NCI-H345 treated with DMSO at 0.1 percent for 48 hours (cell line): ENCODE data around the gene LCN10.
A peak's percentile ranks its signal among the peaks of the same experiment; 100 is the strongest.
"Not testable (repeated sequence)": the region's sequence is repeated elsewhere in the genome, so short reads cannot be mapped to it uniquely, and the experiment has no call there.

ENCODE experiments used
- DNase-seq: peaks from one replicate; lab custom pipeline; 2025; ENCODE audit not compliant: unreplicated experiment; lab: John Stamatoyannopoulos, UW

The LCN10 gene

GRCh38 chr9:136742591-136743391, at the start of gene LCN10:
LCN10 (minus strand) TSS chr9:136742940; CDS start chr9:136742903, 37 bp downstream.
- DNase-seq, result no peak

DNA sequence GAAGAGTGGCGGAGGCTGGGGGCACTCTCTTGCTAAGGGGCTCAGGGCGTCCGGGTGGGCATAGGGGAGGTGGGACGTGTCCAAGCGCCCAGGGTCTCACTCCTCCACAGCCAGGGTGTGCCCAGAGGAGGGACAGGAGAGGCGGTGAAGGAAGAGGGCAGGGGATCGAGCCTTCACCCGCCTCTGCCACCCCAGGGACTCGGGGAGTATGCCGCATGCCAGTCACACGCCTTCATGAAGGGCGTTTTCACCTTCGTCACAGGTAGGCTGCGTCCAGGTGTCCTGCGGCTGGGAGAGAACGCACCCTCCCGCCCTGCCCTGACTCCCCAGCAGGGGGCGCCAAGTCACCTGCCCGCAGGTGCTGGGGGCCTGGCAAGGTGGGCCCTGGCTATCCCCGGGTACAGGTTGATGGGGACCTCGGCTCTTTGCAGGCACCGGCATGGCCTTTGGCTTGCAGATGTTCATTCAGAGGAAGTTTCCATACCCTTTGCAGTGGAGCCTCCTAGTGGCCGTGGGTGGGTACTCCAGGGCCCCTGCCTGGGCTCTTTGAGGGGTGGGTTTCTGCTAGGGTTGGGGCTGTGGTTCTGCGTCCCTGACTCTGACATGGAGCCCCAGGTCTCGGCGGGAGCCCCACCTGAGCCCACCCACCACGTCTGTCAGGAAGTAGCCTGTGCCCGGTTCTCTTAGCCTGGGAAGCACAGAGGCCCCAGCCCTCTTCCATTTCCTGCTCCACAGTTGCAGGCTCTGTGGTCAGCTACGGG, 49.0 kb upstream of the LCN10 start:
- peak; percentile 40 for DNase-seq

DNA sequence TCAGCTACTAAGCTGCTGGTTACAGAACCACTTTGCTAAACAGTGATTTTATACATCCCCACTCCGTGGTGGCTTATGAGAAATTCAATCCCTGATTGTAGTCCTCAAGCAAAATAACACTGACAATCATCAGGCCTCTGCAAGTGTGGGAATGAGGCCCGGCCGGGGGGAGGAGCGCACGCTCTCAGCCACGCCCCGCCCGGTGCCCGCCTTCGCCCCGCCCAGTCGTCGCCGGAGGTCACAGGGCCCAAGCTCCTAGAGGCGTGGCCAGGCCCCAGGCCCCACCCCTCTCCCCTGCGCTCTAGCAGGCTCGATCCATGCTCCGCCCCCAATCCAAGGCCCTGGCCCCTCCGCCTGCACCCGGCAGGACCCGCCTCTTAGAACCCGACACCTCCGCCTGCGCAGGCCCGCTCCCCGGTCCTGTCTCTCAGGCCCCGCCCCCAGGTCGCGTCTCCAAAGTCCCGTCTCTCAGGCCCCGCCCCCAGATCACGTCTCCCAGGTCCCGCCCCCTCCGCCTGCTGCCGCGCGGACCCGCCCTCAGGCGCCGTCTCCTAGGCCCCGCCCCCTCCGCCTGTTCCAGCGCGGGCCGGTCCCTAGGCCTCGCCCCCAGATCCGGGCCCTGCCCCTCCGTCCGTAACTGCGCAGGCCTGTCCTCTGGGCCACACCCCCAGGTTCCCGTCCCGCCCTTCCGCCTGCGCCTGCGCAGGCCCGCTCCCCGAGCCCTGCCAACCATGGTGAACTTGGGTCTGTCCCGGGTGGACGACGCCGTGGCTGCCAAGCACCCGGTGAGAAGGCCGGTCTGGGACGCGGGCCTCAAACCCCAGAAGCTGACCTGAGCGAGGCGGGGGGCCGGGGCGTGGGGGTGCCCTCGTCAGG, 48.1 kb upstream of the LCN10 start, which contains the start of gene TMEM141:
Gene TMEM141, plus strand, starts transcription at position 705 of the 876 bp plus-strand sequence. Its CDS starts 27 bp downstream, at position 732.
- DNase-seq, result peak; percentile 97

GRCh38 chr9:136789523-136789937, 46.8 kb upstream of the LCN10 start:
- DNase-seq, result no peak

DNA sequence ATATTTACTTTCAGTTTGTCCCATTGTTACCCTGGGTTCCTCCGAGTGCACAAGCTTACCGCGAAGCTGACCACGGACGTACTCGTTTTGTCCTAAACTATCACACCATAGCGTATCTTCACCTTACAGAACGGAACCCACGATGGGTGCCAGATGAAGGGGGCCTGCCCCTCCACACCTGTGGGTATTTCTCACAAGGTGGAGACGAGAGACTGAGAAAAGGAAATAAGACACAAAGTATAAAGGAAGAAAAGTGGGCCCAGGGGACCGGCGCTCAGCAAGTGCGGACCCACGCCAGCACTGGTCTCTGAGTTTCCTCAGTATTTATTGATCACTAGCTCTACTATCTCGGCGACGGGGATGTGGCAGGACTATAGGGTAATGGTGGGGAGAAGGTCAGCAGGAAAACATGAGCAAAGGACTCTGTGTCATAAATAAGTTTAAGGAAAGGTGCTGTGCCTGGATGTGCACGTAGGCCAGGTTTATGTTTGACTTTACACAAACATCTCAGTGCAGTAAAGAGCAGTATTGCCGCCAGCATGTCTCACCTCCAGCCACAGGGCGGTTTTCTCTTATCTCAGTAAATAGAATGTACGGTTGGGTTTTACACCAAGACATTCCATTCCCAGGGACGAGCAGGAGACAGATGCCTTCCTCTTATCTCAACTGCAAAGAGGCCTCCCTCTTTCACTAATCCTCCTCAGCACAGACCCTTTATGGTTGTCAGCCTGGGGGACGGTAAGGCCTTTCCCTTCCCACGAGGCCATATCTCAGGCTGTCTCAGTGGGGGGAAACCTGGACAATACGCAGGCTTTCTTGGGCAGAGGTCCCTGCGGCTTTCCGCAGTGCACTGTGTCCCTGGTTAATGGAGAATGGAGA, 46.1 kb upstream of the LCN10 start:
- not testable (repeated sequence) for DNase-seq

DNA sequence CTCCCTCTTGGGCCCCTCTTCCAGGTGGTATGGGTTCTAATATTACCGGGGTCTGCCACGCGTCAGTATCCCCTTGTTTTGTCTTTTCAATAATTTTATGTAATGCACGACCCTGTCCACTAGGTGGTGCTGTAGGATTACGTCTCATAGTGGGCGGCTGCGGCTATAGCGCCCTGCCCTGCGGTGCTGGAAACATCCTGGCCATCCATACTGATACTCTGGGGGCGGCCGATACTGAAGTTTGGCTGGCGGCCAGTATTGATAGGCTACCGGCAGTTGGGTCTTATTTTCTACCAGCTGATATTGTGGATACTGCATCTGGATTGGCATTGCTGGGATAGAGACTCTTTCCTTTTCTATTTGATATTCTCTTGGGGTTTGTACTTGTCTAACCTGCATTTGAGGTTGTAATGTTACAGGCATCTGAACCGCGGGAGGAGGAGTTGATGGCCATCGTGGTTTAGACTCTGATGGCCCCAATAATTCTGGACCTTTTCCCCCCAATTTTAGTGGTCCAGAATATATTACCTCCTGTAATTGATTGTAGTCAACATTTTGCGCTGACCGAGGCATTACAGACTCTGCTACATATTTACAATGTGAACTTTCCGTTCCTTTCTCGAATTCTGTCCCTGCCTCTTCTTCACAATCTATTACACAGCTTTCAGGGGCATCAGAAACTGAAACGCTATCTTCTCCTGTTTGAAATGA, 45.1 kb upstream of the LCN10 start:
- peak; percentile 66 for DNase-seq

DNA sequence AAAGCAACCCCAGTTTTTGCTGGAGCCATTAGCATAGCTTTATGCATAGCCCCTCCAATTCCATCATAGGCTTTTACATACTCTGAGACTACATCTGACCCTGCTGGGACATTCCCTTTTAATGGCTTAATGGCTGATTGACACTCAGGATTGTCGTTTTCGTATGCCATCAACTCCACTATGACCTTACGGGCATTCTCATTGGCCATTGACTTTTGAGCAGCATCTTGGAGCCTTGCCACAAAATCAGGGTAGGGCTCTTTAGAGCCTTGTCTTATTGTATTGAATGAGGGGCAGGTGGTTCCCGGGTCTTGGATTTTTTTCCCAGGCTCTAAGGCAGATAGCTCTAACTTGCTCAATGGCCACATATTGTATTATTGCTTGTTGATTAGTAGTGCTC, 44.2 kb upstream of the LCN10 start:
- not testable (repeated sequence) for DNase-seq

DNA sequence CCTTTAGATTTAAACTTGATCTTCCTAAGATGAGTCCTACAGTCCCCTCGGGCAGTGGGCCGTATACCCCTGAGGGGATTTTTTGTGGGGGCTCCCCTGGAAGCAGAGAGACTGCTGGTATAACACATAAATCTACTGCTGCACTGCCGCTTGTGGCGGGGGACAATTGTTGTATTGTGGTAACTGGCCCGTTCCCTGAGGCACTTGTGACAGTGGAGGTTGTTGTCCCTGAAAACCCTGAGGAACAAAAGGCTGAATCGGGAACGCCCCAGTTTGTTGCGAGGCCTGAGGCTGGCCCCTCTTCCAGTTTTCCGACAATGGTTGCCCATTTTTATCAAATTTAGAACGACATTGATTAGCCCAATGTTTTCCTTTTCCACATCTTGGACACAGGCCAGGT, 43.7 kb upstream of the LCN10 start:
- no peak for DNase-seq

DNA sequence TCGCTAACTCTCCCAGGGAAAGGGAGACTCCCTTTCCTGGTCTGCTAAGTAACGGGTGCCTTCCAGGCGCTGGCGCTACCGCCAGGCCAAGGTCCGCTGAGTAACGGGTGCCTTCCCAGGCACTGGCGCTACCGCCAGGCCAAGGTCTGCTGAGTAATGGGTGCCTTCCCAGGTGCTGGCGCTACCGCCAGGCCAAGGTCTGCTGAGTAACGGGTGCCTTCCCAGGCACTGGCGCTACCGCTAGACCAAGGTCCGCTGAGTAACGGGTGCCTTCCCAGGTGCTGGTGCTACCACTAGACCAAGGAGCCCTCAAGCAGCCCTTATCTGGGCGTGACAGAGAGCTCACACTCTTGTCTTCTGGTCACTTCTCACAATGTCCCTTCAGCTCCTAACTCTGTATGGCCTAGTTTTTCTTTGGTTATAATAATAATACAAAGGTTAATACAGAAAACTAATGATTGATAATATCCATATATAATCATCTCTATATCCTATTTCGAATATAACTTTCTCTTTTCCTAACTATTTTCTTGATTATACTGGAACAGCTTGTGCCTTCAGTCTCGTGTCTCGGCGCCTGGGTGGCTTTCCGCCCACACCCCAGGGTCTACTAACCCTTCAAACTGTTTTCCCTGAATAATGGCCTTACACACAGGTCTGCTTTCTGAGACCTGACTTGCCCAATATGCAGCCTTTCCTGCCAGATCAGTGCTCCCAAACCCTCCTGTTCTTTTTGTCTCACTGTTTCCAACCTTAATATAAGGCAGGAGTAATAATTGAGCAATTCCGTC, 43.0 kb upstream of the LCN10 start:
- DNase-seq, result not testable (repeated sequence)

DNA sequence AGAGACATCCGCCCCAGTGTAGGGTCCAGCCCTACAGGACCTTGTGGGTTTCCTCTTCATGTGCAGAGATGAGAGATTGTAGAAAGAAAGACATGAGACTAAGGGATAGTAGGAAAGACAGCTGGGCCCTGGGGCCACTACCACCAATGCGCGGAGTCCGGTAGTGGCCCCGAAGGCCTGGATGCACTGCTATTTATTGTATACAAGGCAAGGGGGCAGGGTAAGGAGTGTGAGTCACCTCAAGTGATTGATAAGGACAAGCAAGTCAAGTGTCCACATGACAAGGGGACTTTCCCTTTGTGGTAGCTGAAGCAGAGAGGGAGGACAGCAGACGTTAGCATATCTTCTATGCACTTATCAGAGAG, 42.2 kb upstream of the LCN10 start:
- DNase-seq, result no peak

DNA sequence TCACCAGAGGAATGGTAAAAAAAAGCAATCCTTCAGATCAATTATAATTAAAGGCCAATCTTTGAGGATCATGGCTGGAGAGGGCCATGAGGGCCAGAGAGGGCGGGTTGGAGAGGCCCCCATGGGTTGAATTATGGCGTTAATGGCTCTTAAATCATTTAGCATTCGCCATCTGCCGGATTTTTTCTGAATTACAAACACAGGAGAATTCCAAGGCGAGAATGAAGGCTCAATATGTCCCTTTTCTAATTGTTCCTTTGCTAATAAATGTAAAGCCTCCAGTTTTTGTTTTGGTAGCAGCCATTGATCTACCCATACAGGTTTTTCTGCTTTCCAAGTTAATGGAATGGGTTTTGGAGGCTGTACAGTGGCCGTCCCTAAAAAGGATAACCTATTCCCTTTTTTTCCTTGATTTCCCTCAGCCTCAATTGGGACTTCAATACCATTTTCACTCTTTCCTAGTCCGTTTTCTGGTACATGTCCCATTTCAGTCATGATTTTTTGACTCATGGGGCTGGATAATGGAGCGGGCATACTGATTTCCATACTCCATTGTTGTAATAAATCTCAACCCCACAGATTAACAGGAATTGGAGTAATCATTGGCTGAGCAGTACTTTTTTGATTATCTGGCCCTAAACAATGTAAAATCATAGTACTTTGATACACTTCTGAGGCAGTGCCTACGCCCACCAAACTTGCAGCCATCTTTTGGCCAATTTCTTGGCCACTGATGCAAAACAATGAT, 41.7 kb upstream of the LCN10 start:
- no peak for DNase-seq

GRCh38 chr9:136782452-136782851, 39.7 kb upstream of the LCN10 start:
- no peak for DNase-seq

DNA sequence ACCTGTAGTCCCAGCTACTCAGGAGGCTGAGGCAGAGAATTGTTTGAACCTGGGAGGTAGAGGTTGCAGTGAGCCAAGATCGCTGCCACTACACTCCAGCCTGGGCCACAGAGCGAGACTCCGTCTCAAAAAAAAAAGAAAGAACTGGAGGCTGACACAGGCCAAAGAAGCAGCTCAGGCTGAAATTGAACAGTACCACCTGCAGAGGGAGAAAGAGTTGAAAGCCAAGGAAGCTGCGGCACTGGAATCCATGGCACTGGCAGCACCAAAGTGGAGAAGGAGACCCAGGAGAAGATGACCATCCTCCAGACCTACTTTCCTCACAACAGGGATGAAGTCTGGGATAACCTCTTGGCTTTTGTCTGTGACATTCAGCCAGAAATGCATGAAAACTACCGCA, 37.1 kb upstream of the LCN10 start:
- DNase-seq, result no peak

DNA sequence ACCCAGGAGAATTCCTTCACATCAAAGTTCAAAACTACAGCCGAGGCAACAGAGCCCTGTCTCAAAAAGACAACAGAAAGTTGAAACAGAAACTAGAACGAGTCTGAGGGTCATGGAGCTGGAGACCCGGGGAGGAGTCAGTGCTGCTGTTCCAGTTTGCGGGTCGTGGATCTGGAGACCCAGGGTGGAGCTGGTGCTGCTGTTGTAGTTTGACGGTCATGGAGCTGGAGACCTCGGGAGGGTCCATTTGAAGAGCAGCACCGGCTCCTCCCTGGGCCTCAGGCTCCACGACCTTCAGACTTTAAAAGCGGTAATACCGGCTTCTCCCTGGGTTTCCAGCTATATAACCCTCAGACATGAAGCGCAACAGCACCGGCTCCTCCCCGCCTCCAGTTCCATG, 34.6 kb upstream of the LCN10 start:
- no peak for DNase-seq

DNA sequence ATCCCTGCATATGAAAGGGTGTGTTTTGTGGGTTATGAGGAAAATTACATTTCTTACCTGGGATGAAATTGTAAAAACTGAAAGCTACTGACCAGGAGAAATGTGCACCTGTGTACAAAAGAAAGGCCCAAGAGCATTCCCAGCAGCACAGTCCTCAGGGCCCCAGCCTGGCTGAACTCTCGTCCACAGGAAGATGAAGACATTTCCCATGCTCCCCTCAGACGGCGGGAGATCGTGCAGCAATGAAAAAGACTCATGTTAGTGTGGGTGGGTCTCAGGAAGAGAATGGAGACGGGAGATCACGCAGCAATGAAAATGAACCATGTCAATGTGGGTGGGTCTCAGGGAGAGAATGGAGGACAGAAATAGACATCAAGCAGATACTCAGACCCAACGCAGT, 34.2 kb upstream of the LCN10 start:
- DNase-seq, result no peak

DNA sequence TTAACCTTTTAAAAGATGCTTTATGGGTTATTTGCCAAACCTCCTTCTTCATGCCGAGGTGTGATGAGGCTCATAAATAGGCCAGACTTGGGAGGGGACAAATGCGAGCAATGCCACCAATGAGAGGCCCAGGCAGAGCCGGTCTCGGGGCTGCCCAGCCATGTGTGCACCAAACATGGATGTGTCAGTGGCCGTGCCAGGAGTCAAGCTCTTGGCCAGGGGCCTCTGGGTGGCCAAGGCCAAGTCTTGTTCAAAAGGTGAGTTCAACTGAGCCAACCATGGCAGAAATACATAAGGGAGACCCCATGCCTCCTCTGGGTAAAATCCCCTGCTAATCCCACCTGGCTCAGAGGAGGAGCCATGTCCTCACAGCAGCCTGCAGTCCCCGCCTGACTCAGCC, 32.5 kb upstream of the LCN10 start:
- DNase-seq, result no peak

DNA sequence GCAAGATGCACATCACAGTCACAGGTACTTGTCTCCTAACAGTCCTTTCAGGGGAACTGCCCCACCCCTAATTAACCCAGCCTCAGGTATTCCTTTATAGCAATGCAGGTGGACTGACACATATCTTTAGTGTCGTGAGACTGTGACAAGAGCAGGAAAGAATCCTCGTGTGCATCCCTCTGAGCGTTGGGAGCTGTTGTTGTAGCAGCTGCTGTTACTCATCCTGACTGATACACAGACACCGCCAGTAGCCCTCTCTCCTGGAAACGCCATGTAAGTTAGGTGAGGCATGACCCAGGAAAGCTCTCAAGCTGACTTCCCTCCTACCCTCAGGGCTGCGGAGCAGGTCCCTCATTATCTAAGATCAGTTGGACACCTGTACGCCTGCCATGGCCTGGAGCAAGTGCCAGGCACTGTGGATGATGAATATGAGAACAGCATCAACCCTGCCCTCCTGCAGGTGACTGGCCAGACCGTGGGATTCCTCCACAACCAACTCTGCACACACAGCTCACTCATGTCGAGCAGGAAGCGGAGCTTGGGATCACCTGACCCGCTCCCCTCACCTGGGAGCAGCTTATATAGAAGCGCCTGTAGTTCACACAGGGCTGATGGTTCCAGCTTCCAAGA, 31.8 kb upstream of the LCN10 start:
- no peak for DNase-seq
